Testis (tissue), 2 donors: ENCODE data around the gene FANCD2OS.

Source experiments
- CTCF ChIP-seq, 3 experiments: fragments of 450-650 bp in 2 of 3; fragments of 200-600 bp in 1 of 3; sonication (generic) in 1 of 3; IDR thresholded peaks; one replicate each; pipeline ENCODE4 v1.5.1; 2016 to 2019; ENCODE audit warnings: antibody characterized with exemption in 3 of 3, mild to moderate bottlenecking in 2 of 3, moderate library complexity in 1 of 3
- POLR2A ChIP-seq: fragments of 450-650 bp; IDR thresholded peaks from one replicate; pipeline ENCODE4 v1.6.1; 2017; ENCODE audit warnings: antibody characterized with exemption, mild to moderate bottlenecking, moderate library complexity

- no peak for TF ChIP-seq CTCF (IDR thresholded peaks at IDR 0.05)
- TF ChIP-seq POLR2A: no peak
These were observed 13.0 kb upstream of the FANCD2OS start for GRCh38 chr3:10121064-10121463.
